Adrenal gland (tissue), 5 donors: ENCODE results near the gene EMC1.

Experiments used
- POLR2A ChIP-seq, 2 donors: fragments of 450-650 bp; IDR thresholded peaks; one replicate each; pipeline ENCODE4 v1.6.1; 2017; ENCODE audit warnings: antibody characterized with exemption in 2 of 2, mild to moderate bottlenecking in 2 of 2, moderate library complexity in 1 of 2
- TF ChIP-seq, protein P1 (sequence below), 6 experiments: fragments of 450-650 bp in 4 of 6; fragments of 200-600 bp in 2 of 6; sonication (generic) in 1 of 6; IDR thresholded peaks; 1 replicate in 5 of 6; 2 replicates in 1 of 6; pipeline versions ENCODE4 v1.5.1 to v1.8.0; 2016 to 2021; ENCODE audit warnings: antibody characterized with exemption in 6 of 6, mild to moderate bottlenecking in 2 of 6, moderate library complexity in 1 of 6
- donor health status: DM: no; HTN: no; CAD: no.

DNA sequence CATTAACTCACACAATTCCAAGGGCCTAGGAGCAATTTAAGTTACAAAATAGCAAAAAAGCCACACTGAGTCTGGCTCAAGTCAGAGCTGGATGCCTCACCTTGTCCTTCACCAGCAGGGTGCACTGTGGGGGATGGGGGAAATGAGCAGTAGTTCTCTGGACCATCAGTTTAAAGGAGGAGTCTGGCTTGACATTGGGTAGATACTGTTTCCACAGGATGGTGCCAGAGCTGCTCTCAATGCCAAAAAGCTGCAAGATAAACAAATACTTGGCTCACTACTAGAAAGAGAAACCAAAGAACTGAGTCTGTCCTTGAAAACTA, 18.8 kb downstream of the EMC1 start:
- TF ChIP-seq, protein P1, sequence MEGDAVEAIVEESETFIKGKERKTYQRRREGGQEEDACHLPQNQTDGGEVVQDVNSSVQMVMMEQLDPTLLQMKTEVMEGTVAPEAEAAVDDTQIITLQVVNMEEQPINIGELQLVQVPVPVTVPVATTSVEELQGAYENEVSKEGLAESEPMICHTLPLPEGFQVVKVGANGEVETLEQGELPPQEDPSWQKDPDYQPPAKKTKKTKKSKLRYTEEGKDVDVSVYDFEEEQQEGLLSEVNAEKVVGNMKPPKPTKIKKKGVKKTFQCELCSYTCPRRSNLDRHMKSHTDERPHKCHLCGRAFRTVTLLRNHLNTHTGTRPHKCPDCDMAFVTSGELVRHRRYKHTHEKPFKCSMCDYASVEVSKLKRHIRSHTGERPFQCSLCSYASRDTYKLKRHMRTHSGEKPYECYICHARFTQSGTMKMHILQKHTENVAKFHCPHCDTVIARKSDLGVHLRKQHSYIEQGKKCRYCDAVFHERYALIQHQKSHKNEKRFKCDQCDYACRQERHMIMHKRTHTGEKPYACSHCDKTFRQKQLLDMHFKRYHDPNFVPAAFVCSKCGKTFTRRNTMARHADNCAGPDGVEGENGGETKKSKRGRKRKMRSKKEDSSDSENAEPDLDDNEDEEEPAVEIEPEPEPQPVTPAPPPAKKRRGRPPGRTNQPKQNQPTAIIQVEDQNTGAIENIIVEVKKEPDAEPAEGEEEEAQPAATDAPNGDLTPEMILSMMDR (IDR thresholded peaks at IDR 0.05) = peak in 3 of 6 experiments; percentile 19 to 35 (median 20)
- no peak for TF ChIP-seq POLR2A (IDR thresholded peaks at IDR 0.05)
